ENCODE results near the gene MYH6. TPM values are rescaled to one million over a fixed set of nuclear protein-coding genes. Genes with fewer than 3 reads are reported as not detected.

MYH6 gene
- total and polyA plus RNA-seq, 2 of the 13 experiments (the other 11 are each of a cell fraction or from before 2014, with no cell fraction given), result 0.01 TPM; not detected in 1

DNA sequence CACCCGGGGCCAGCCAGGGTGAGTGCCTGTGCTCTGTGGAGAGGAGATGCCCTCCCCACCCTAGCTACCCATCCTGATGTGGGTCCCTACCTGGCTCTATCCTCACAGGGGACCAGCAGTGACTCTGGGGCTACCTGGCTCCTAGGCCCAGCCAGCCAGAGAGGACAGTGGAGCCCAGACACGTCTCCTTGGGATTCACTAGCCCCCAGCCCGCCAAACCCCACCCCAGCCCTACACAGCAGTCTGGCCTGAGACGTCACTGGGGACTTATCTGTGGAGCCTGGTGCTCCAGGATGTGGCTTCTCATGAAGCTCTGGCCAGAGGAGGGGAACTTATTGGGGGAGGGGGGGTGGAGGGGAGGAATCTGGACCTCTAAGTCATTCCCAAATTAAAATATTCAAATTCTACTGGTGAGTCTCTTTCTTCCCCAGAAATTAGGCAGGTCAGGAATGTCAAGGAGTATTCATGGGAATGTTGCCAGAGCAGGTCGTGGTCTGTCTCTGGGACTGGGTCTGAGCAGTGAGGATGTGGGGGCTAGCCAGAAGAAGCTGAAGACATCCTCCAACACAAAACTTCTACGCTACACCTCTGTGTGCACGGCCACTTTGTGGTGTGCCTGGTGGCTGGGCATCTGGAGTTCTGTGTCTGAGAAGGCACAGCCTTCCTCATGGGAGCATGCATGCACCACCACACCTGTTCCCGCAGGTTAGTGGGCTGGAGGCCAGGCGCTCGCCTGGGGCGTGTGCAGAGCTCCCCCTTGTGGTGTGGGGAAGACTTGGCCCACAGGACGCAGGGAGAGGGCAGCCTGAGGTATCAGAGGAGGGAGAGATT lies 28.5 kb downstream of the MYH6 start (continued):
- TF ChIP-seq, protein P1, sequence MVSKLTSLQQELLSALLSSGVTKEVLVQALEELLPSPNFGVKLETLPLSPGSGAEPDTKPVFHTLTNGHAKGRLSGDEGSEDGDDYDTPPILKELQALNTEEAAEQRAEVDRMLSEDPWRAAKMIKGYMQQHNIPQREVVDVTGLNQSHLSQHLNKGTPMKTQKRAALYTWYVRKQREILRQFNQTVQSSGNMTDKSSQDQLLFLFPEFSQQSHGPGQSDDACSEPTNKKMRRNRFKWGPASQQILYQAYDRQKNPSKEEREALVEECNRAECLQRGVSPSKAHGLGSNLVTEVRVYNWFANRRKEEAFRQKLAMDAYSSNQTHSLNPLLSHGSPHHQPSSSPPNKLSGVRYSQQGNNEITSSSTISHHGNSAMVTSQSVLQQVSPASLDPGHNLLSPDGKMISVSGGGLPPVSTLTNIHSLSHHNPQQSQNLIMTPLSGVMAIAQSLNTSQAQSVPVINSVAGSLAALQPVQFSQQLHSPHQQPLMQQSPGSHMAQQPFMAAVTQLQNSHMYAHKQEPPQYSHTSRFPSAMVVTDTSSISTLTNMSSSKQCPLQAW (CRISPR knock-in tag; IDR thresholded peaks at IDR 0.05), result peak; percentile 44; the same call in 1 of the 2 replicates
- TF ChIP-seq, protein P2, sequence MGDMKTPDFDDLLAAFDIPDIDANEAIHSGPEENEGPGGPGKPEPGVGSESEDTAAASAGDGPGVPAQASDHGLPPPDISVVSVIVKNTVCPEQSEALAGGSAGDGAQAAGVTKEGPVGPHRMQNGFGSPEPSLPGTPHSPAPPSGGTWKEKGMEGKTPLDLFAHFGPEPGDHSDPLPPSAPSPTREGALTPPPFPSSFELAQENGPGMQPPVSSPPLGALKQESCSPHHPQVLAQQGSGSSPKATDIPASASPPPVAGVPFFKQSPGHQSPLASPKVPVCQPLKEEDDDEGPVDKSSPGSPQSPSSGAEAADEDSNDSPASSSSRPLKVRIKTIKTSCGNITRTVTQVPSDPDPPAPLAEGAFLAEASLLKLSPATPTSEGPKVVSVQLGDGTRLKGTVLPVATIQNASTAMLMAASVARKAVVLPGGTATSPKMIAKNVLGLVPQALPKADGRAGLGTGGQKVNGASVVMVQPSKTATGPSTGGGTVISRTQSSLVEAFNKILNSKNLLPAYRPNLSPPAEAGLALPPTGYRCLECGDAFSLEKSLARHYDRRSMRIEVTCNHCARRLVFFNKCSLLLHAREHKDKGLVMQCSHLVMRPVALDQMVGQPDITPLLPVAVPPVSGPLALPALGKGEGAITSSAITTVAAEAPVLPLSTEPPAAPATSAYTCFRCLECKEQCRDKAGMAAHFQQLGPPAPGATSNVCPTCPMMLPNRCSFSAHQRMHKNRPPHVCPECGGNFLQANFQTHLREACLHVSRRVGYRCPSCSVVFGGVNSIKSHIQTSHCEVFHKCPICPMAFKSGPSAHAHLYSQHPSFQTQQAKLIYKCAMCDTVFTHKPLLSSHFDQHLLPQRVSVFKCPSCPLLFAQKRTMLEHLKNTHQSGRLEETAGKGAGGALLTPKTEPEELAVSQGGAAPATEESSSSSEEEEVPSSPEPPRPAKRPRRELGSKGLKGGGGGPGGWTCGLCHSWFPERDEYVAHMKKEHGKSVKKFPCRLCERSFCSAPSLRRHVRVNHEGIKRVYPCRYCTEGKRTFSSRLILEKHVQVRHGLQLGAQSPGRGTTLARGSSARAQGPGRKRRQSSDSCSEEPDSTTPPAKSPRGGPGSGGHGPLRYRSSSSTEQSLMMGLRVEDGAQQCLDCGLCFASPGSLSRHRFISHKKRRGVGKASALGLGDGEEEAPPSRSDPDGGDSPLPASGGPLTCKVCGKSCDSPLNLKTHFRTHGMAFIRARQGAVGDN (CRISPR knock-in tag; IDR thresholded peaks at IDR 0.05), result peak; percentile 54
- TF ChIP-seq ZNF552 (CRISPR knock-in tag; IDR thresholded peaks at IDR 0.05; ENCODE audit: borderline replicate concordance) (no peak), ERF (CRISPR knock-in tag; IDR thresholded peaks at IDR 0.05) (peak; percentile 93), JARID2 (CRISPR knock-in tag; IDR thresholded peaks at IDR 0.05; ENCODE audit: insufficient replicate concordance) (peak; percentile 97), HDAC2 (CRISPR knock-in tag; IDR thresholded peaks at IDR 0.05) (peak; percentile 64; the same call in 1 of the 2 replicates), KDM4B (CRISPR knock-in tag; IDR thresholded peaks at IDR 0.05) (peak; percentile 70; the same call in 1 of the 2 replicates), ZNF7 (CRISPR knock-in tag; IDR thresholded peaks at IDR 0.05) (no peak), FOSL2 (CRISPR knock-in tag; IDR thresholded peaks at IDR 0.05) (peak; percentile 63), ZNF274 (CRISPR knock-in tag; IDR thresholded peaks at IDR 0.05) (peak; percentile 58; the same call in 1 of the 2 replicates), ZNF772 (CRISPR knock-in tag; IDR thresholded peaks at IDR 0.05) (0 out of 2 replicates have a peak, but pooled peaks have one; percentile 21)
- TF ChIP-seq, protein P3, sequence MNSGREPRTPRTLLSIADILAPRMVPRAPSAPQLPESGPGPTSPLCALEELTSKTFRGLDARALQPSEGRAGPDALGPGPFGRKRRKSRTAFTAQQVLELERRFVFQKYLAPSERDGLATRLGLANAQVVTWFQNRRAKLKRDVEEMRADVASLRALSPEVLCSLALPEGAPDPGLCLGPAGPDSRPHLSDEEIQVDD (CRISPR knock-in tag; IDR thresholded peaks at IDR 0.05; ENCODE audit: borderline replicate concordance), result peak; percentile 51; the same call in 1 of the 2 replicates
- TF ChIP-seq, protein P4, sequence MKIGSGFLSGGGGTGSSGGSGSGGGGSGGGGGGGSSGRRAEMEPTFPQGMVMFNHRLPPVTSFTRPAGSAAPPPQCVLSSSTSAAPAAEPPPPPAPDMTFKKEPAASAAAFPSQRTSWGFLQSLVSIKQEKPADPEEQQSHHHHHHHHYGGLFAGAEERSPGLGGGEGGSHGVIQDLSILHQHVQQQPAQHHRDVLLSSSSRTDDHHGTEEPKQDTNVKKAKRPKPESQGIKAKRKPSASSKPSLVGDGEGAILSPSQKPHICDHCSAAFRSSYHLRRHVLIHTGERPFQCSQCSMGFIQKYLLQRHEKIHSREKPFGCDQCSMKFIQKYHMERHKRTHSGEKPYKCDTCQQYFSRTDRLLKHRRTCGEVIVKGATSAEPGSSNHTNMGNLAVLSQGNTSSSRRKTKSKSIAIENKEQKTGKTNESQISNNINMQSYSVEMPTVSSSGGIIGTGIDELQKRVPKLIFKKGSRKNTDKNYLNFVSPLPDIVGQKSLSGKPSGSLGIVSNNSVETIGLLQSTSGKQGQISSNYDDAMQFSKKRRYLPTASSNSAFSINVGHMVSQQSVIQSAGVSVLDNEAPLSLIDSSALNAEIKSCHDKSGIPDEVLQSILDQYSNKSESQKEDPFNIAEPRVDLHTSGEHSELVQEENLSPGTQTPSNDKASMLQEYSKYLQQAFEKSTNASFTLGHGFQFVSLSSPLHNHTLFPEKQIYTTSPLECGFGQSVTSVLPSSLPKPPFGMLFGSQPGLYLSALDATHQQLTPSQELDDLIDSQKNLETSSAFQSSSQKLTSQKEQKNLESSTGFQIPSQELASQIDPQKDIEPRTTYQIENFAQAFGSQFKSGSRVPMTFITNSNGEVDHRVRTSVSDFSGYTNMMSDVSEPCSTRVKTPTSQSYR (CRISPR knock-in tag; IDR thresholded peaks at IDR 0.05; ENCODE audit: borderline replicate concordance), result peak; percentile 59; the same call in 1 of the 2 replicates
- TF ChIP-seq, protein P5, sequence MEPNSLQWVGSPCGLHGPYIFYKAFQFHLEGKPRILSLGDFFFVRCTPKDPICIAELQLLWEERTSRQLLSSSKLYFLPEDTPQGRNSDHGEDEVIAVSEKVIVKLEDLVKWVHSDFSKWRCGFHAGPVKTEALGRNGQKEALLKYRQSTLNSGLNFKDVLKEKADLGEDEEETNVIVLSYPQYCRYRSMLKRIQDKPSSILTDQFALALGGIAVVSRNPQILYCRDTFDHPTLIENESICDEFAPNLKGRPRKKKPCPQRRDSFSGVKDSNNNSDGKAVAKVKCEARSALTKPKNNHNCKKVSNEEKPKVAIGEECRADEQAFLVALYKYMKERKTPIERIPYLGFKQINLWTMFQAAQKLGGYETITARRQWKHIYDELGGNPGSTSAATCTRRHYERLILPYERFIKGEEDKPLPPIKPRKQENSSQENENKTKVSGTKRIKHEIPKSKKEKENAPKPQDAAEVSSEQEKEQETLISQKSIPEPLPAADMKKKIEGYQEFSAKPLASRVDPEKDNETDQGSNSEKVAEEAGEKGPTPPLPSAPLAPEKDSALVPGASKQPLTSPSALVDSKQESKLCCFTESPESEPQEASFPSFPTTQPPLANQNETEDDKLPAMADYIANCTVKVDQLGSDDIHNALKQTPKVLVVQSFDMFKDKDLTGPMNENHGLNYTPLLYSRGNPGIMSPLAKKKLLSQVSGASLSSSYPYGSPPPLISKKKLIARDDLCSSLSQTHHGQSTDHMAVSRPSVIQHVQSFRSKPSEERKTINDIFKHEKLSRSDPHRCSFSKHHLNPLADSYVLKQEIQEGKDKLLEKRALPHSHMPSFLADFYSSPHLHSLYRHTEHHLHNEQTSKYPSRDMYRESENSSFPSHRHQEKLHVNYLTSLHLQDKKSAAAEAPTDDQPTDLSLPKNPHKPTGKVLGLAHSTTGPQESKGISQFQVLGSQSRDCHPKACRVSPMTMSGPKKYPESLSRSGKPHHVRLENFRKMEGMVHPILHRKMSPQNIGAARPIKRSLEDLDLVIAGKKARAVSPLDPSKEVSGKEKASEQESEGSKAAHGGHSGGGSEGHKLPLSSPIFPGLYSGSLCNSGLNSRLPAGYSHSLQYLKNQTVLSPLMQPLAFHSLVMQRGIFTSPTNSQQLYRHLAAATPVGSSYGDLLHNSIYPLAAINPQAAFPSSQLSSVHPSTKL (CRISPR knock-in tag; IDR thresholded peaks at IDR 0.05), result peak; percentile 45; the same call in 1 of the 2 replicates
